GM23248 (cell line): ENCODE results near the gene MEF2B.

ENCODE experiments used
- EZH2 ChIP-seq: fragments of 200-600 bp; sonication (generic); IDR thresholded peaks from 2 replicates; pipeline ENCODE4 v1.6.1; 2018; ENCODE audit warnings: antibody characterized with exemption, mild to moderate bottlenecking; ENCODE audit not compliant: insufficient read depth, poor library complexity, severe bottlenecking
- EZH2phosphoT487 ChIP-seq: fragments of 200-600 bp; sonication (generic); IDR thresholded peaks from 2 replicates; pipeline ENCODE4 v1.6.1; 2018; ENCODE audit warnings: antibody characterized with exemption, moderate library complexity, mild to moderate bottlenecking, low read depth; ENCODE audit not compliant: insufficient read depth

- no peak for TF ChIP-seq EZH2phosphoT487
- TF ChIP-seq EZH2: no peak
Observed at GRCh38 chr19:19110410-19111135, 59.5 kb downstream of the MEF2B start.
